Stimulated activated CD8-positive, alpha-beta memory T cell treated with anti-CD3 and anti-CD28 coated beads, Interleukin-4, amount 100 ng/mL, for 48 hours (primary cell): Measurements from ENCODE around the gene DDX51.

Experiments
- DNase-seq: peaks from one replicate; pipeline ENCODE4 v3.0.0-alpha.2; 2020

The DDX51 gene

GRCh38 chr12:132179431-132180362 is 35.6 kb upstream of the DDX51 start:
- no peak for DNase-seq

GRCh38 chr12:132178801-132179401 is 34.8 kb upstream of the DDX51 start:
- DNase-seq, result no peak

- no peak for DNase-seq
These were observed 34.2 kb upstream of the DDX51 start for GRCh38 chr12:132178316-132178715.

GRCh38 chr12:132176920-132177551 is 32.9 kb upstream of the DDX51 start:
- no peak for DNase-seq

- no peak for DNase-seq
These were observed 32.3 kb upstream of the DDX51 start for GRCh38 chr12:132176385-132176919.

- no peak for DNase-seq
These were observed 31.6 kb upstream of the DDX51 start for GRCh38 chr12:132175496-132176384.

- DNase-seq, result no peak
These were observed 30.8 kb upstream of the DDX51 start for GRCh38 chr12:132174839-132175490.

- no peak for DNase-seq
These were observed 30.1 kb upstream of the DDX51 start for GRCh38 chr12:132174015-132174838.

GRCh38 chr12:132173135-132174014 is 29.3 kb upstream of the DDX51 start:
- no peak for DNase-seq

GRCh38 chr12:132172619-132173018 is 28.5 kb upstream of the DDX51 start:
- DNase-seq, result no peak

- no peak for DNase-seq
These were observed 27.9 kb upstream of the DDX51 start for GRCh38 chr12:132171968-132172521.

GRCh38 chr12:132171293-132171967 is 27.3 kb upstream of the DDX51 start:
- no peak for DNase-seq

- no peak for DNase-seq
These were observed 26.6 kb upstream of the DDX51 start for GRCh38 chr12:132170637-132171292.

- no peak for DNase-seq
These were observed 26.0 kb upstream of the DDX51 start for GRCh38 chr12:132170094-132170636.

GRCh38 chr12:132169376-132169775 is 25.3 kb upstream of the DDX51 start:
- no peak for DNase-seq

- no peak for DNase-seq
These were observed 24.4 kb upstream of the DDX51 start for GRCh38 chr12:132168311-132169031.

- no peak for DNase-seq
These were observed 23.6 kb upstream of the DDX51 start for GRCh38 chr12:132167611-132168310.
